Cardiac fibroblast (primary cell): Measurements from ENCODE around the gene SPEN.

Experiments
- DNase-seq, 2 donors: peaks; one replicate each; pipeline versions ENCODE4 v3.0.0 to v3.0.0-alpha.2; 2010; ENCODE audit warnings: low read depth in 2 of 2
- H3K4me3 ChIP-seq, 2 donors: replicated peaks in 1 of 2; 1 replicate in 1 of 2; 2 replicates in 1 of 2; pipeline ENCODE4 v1.5.1; 2011; ENCODE audit warnings: low read depth in 2 of 2, low read length in 2 of 2, mild to moderate bottlenecking in 2 of 2, moderate library complexity in 1 of 2
- CTCF ChIP-seq: IDR thresholded peaks from one replicate; pipeline ENCODE4 v1.5.1; 2011; ENCODE audit warnings: low read depth, mild to moderate bottlenecking, low read length, inconsistent platforms

SPEN gene

GRCh38 chr1:15941899-15942660 lies 94.6 kb downstream of the SPEN start:
- no peak overlapping the region for H3K4me3 ChIP-seq
- DNase-seq: no peak
- TF ChIP-seq CTCF: no peak

DNA sequence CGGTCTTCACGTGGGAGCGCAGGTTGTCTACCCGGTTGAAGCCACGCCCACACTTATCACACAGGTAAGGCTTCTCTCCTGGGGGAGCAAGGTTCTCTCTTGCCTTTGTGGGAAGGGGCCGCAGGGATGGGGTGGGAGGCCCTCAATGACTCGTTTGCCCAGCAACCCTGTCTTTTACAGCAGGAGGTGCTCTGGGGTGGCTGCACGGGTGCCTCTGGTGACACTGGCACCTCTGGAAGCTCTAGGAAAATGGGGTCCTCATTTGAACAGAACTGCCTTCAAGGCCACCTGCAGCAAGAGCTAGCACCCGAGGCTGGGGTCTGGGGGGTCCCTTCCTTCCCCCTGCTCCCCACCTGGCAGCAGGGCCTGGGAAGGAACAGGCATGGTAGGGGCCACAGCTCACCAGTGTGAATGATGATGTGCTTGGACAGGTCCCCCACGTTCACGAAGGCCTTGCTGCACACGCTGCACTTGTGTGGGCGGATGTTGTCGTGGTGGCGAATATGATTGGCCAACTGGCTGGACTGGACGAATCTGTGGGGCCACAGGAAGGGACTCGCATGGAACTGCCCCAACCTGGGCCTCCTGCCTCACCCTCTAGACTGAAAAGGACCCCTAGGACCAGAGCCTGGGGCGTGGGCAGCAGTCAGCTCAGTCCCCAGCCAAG lies 95.3 kb downstream of the SPEN start:
- H3K4me3 ChIP-seq: no peak overlapping the region
- DNase-seq: no peak
- no peak for TF ChIP-seq CTCF

- TF ChIP-seq CTCF: no peak
- no peak for DNase-seq
- no peak overlapping the region for H3K4me3 ChIP-seq
Measured at GRCh38 chr1:15943328-15943991, 96.0 kb downstream of the SPEN start.

DNA sequence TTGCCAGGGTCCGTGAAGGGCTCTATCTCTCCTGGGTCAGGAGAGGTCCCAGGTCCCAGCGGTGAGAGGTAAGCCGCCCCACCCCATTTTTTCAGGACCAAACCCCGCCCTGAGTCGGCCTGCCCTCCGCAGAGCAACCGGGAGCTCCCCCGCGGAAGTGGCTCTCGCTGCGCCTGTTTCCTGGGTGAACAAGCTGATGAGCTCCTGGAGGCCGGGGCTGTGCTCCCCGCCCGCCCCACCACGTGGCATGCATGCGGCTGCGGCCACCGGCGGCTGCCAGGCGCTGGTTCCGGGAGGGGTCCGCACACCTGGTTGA lies 96.4 kb downstream of the SPEN start:
- no peak for DNase-seq
- no peak for TF ChIP-seq CTCF
- H3K4me3 ChIP-seq: no peak overlapping the region

DNA sequence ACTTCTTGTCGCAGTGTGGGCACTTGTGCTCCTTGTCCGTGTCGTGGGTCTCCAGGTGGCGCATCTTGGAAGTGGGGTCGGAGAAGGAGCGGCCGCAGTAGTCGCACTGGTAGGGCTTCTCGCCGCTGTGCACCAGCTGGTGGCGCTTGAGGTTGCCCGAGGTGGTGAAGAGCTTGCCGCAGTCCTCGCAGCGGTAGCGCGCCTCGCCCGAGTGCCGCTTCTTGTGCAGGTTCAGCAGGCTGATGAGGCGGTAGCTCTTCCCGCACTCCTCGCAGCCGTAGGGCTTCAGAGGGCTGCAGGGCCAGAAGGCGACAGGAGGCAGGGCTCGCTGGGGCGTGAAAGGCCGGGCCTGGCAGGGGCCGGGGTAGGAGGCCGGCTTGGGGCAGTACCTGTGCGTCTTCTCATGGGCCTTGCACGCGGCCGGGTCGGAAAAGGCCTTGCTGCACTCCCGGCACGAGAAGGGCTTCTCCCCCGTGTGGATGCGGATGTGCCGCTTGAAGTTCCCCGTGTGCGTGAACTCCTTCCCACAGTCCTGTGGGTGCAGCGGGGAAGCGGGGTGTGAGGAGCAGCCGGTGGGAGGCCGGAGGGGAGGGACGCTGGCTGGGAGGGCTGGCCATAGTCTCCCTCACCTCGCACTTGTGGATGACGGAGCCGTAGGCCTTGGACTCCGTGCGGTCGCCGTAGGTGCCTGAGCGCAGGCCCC lies 97.0 kb downstream of the SPEN start:
- no peak for TF ChIP-seq CTCF
- H3K4me3 ChIP-seq: no peak overlapping the region
- no peak for DNase-seq

DNA sequence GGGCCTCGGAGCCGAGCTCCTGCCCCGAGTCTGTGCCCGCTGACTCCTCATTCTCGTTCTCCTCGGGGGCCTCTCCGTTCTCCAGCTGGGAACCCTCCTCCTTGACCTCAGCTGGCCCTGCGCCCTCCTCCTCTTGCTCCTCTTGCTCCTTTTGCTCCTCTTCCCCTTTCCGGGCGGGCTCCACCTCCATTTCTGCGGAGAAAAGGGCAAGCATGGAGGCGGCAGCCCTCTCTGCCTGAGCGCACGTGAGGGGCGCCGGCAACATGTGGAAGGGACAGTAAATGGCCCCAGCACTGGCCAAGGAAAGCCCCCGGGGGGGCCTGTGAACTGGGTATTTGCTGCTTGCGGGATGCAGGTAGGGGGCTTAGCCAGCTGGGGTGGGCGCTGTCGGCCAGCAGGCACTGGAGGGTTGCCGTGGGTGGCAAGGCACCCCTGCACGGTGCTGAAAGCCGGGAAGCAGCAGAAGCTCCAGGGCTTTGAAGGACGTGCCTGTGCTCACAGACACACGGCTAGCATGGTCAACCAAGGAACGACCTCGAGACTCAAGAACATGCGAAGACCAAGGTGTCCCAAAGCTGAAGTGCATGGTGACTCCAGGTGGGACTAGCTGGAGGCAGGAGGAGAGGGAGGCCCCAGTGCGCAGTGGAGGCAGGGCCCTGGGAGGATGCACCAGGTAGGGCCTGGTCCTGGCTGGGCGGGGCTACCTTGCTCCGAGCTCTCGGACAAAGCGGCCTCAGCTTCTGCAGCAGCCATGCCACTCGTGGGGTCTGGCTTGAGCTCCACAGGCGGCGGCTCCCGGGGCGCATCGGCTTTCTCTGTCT lies 97.7 kb downstream of the SPEN start:
- DNase-seq: no peak
- no peak for TF ChIP-seq CTCF
- no peak overlapping the region for H3K4me3 ChIP-seq
